Right cardiac atrium (tissue), 5 donors: ENCODE measurements around the gene SDK1. TPM values are rescaled to one million over a fixed set of nuclear protein-coding genes. Genes with fewer than 3 reads are reported as not detected.

Experiments used
- ATAC-seq, 2 donors: fragments of 200-7000 bp; cut with Tn5 transposase; one replicate each; pipeline versions ENCODE4 v1.8.0 to v1.9.1; 2020; ENCODE audit warnings: moderate library complexity in 2 of 2, mild to moderate bottlenecking in 1 of 2
- DNase-seq, 3 donors: peaks; one replicate each; pipeline ENCODE4 v3.0.0-alpha.2; 2020
- H3K27ac ChIP-seq: one replicate; pipeline ENCODE4 v1.5.1; 2013; ENCODE audit warnings: mild to moderate bottlenecking, low read length, control low read depth, moderate library complexity
- H3K27me3 ChIP-seq: one replicate; pipeline ENCODE4 v1.6.1; 2013; ENCODE audit not compliant: control insufficient read depth, insufficient read depth
- H3K4me1 ChIP-seq: one replicate; pipeline ENCODE4 v1.6.1; 2013; ENCODE audit warnings: low read length; ENCODE audit not compliant: control insufficient read depth, insufficient read depth
- H3K4me3 ChIP-seq: one replicate; pipeline ENCODE4 v1.5.1; 2013; ENCODE audit warnings: low read length, control low read depth
- H3K9me3 ChIP-seq: one replicate; pipeline ENCODE4 v1.6.1; 2013; ENCODE audit warnings: low read length; ENCODE audit not compliant: control insufficient read depth
- WGBS: extraction: QIAGEN DNeasy Blood & Tissue Kit; methylation state at CpG from one replicate; pipeline ENCODE4 v1.1.7; 2013; 5-methylcytosine and 5-hydroxymethylcytosine counted together
- intact Hi-C, 4 donors: fragments of 100-400 bp; cut with DNase I; formaldehyde crosslinking; loops; one replicate each; pipeline versions ENCODE4 v1.11.0 to v1.14.0; 2022 to 2023
- polyA plus RNA-seq: library from polyadenylated mRNA; stranded (reverse); fragments of 200-250 nt; gene quantifications from one replicate; pipeline ENCODE4 v1.2.3, GENCODE V29; 2013
- total RNA-seq, 4 donors: library from RNA; stranded (reverse); fragmentation: NEBNext Ultra II Directional; extraction: Animal tissue kit (Norgen Biotek cat#: 25700); gene quantifications; one replicate each; pipeline ENCODE4 v1.2.1, GENCODE V29; 2021
- donor health status: healthy with polysubstance abuse.
- donor health status: DM: no; HTN: yes; CAD: no.
- donor health status: DM: no; HTN: no; CAD: no.
- donor health status: DM: no; HTN: yes; CAD: no; lungs with severe emphysema.
- donor health status: DM: yes; HTN: yes; CAD: no.

SDK1 gene
- total and polyA plus RNA-seq, 5 donors: 0.97 to 3.2 (median 2.4) TPM

DNA sequence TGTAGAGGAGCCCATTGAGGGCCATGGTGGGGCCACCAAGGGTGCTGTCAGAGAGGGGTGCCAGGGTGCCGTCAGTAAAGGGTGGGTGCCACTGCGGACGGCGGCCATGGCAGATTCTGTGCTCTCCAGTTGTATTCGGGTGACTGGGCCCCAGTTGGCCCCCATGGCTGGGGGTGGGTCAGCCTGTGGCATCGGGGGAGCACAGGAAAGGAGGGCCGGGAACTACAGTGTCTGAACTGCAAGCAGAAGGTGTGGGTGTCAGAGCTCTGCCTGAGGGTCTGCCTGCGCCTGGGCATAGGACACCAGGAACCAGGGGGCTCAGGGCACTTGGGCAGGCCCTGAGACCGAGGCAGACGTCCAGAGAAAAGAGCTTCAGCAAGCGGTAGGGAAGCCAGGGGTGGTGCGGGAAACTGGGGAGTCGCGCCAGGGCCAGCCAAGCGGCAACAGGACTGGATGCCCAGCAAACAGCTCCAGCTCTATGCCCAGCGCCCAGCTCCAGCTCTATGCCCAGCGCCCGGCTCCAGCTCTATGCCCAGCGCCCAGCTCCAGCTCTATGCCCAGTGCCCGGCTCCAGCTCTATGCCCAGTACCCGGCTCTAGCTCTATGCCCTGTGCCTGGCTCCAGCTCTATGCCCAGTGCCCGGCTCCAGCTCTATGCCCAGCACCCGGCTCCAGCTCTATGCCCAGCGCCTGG, 878.8 kb downstream of the SDK1 start:
- no peak overlapping the region for H3K27ac ChIP-seq
- no peak overlapping the region for H3K4me3 ChIP-seq
- no peaks in the 10 kb centered on the region for H3K9me3 ChIP-seq
- H3K27me3 ChIP-seq: no peaks in the 10 kb centered on the region
- intact Hi-C loops: no loop called here
- H3K4me1 ChIP-seq: no peaks in the 10 kb centered on the region
- ATAC-seq (no peak), DNase-seq (peak in 1 of 3 donors; percentile 23)
- WGBS: 97% methylated on average over 24 of the region's 24 CpGs

- no peaks in the 10 kb centered on the region for H3K9me3 ChIP-seq
- intact Hi-C loops: no loop called here
- ATAC-seq: no peak
- no peak overlapping the region for H3K27ac ChIP-seq
- WGBS: 94% methylated on average over 7 of the region's 7 CpGs
- H3K4me1 ChIP-seq: no peaks in the 10 kb centered on the region
- no peak overlapping the region for H3K4me3 ChIP-seq
- DNase-seq: peak in 1 of 3 donors; percentile 18
- H3K27me3 ChIP-seq: no peaks in the 10 kb centered on the region
These were observed 880.4 kb downstream of the SDK1 start for GRCh38 chr7:4181446-4181845.

GRCh38 chr7:4182605-4183300, 881.7 kb downstream of the SDK1 start:
- ATAC-seq (no peak), DNase-seq (peak in 1 of 3 donors; percentile 10)
- intact Hi-C loops: no loop called here
- Histone ChIP-seq H3K4me3 (no peak overlapping the region), H3K27me3 (no peaks in the 10 kb centered on the region), H3K4me1 (no peaks in the 10 kb centered on the region), H3K9me3 (no peaks in the 10 kb centered on the region), H3K27ac (no peak overlapping the region)
- 91% methylated on average over 10 of the region's 10 CpGs for WGBS

- 88% methylated on average over 4 of the region's 4 CpGs for WGBS
- DNase-seq (peak in 1 of 3 donors; percentile 6), ATAC-seq (no peak)
- Histone ChIP-seq H3K4me3 (no peak overlapping the region), H3K27ac (no peak overlapping the region), H3K9me3 (no peaks in the 10 kb centered on the region), H3K27me3 (no peaks in the 10 kb centered on the region), H3K4me1 (no peaks in the 10 kb centered on the region)
- intact Hi-C loops: no loop called here
These were observed 883.6 kb downstream of the SDK1 start for GRCh38 chr7:4184653-4185052.

DNA sequence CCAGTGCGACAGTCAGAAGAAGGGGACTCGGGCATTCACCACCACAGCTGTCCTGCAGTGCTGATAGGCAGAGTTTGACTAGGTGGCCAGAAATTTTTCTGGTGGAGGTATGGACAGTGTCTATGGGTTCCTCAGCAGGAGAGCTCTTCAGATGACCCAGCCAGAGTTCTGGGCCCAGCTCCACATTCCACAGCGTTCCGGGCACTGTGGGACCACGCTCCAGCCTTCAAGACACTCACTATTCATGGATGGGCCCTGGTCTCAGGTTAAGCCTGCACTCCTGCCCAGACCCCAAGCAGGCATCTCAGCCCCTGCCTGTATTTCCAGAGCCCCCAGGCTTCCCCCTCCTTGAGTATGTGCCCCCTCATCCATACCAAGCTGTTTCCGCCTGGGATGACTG, 884.1 kb downstream of the SDK1 start:
- intact Hi-C loops: no loop called here
- DNase-seq: peak in 1 of 3 donors; percentile 18
- no peak overlapping the region for H3K4me3 ChIP-seq
- no peak for ATAC-seq
- H3K9me3 ChIP-seq: no peaks in the 10 kb centered on the region
- no peaks in the 10 kb centered on the region for H3K27me3 ChIP-seq
- 95% methylated on average over 6 of the region's 6 CpGs for WGBS
- no peaks in the 10 kb centered on the region for H3K4me1 ChIP-seq
- H3K27ac ChIP-seq: no peak overlapping the region

- no peaks in the 10 kb centered on the region for H3K9me3 ChIP-seq
- DNase-seq (peak in 1 of 3 donors; percentile 53), ATAC-seq (no peak)
- H3K27ac ChIP-seq: no peak overlapping the region
- no peaks in the 10 kb centered on the region for H3K27me3 ChIP-seq
- no peaks in the 10 kb centered on the region for H3K4me1 ChIP-seq
- H3K4me3 ChIP-seq: no peak overlapping the region
- WGBS: 67% methylated on average over 15 of the region's 15 CpGs
- intact Hi-C loops: no loop called here
These were observed 884.9 kb downstream of the SDK1 start for GRCh38 chr7:4185721-4186512.

DNA sequence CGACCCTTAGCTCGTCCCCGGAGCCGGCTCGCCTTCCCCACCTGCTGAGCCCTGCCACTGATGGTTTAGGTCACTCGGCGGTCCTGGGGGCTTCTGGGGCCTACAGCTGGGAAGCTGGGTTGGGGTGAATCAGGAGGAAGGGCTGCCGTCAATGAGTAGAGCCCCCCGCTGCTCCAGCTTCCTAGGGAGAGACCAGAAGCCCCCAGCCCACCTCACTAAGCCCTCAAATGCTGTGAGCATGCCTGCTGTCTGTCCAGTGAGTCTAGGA, 885.4 kb downstream of the SDK1 start:
- intact Hi-C loops: no loop called here
- Histone ChIP-seq H3K27me3 (no peaks in the 10 kb centered on the region), H3K9me3 (no peaks in the 10 kb centered on the region), H3K27ac (no peak overlapping the region), H3K4me3 (no peak overlapping the region), H3K4me1 (no peaks in the 10 kb centered on the region)
- ATAC-seq (no peak), DNase-seq (no peak)
- WGBS: 94% methylated on average over 9 of the region's 9 CpGs

- intact Hi-C loops: no loop called here
- Histone ChIP-seq H3K27ac (no peak overlapping the region), H3K27me3 (no peaks in the 10 kb centered on the region), H3K4me3 (no peak overlapping the region), H3K9me3 (no peaks in the 10 kb centered on the region), H3K4me1 (no peaks in the 10 kb centered on the region)
- WGBS: 71% methylated on average over 3 of the region's 3 CpGs
- no peak for ATAC-seq
- DNase-seq: no peak
These were observed 887.6 kb downstream of the SDK1 start for GRCh38 chr7:4188651-4189050.

DNA sequence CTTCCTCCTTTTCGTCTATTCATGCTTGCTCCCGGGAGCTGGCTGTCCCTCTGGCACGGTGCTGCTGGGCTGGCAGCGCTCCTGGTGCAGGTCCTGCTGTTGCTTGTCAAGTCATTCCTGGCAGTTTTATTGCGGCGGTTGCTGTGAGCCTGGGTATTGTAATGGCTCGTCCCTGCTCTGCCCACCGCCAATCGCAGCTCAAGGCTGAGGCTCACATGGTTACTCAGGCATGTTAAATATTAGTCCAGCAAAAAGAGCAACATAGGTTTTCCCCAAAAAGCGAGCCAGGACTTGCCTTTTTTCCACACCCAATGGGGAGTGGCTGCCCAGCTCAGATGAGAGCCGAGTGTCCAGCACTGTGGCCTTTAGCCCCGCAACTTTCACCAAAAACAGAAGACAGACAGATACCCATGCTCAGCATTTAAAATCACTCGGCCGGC, 888.1 kb downstream of the SDK1 start:
- no peaks in the 10 kb centered on the region for H3K4me1 ChIP-seq
- intact Hi-C loops: no loop called here
- ATAC-seq (peak; percentile 79 to 81), DNase-seq (peak; percentile 82 to 92 (median 90))
- no peak overlapping the region for H3K4me3 ChIP-seq
- H3K27ac ChIP-seq: no peak overlapping the region
- H3K9me3 ChIP-seq: no peaks in the 10 kb centered on the region
- WGBS: 39% methylated on average over 14 of the region's 14 CpGs
- H3K27me3 ChIP-seq: no peaks in the 10 kb centered on the region

DNA sequence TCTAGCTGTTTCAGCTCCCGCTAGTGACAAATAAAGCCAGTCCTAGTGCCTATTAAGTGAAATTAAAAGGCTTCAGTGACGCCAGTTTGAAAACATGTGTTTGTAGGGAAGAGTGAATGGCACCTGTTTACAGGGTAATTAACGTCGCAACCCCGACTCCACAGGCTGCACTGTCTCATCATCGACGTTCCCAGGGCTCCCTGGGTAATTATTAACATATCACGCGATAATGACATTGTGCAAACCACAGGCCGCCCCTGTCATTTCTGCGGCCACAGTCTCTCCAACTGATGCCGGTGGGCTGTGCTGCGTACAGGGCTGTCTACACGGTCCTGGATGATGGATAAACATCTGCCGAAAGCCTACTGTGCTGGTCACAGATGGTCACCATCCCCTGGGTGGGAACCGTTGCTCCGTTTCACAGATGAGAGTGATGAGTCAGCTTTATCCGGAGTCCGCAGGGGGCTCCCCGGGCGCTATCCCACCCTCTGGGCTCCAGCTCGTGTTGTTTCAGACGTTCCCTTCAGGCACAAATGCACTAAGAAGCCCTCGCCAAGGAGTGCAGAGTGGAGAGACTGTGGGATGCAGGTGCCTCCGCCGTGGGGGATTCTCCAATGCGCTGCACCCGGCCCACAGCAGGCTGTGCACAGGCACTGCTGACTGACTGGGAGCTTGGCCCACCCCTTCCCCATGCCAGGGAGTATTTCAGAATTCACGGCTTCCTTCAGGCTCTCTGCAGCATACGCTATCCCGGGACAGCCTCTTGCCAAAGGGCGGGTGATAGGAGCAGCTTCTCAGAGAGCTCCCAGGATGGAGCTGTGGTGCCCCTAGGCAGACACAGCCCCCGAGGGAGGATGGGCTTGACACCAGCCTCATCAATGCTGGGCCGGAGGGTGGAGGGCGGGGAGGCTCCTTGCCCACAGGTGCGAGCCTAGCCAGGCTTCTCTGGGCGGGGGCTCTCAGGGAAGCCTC, 889.2 kb downstream of the SDK1 start:
- DNase-seq: peak in 1 of 3 donors; percentile 30
- no peak for ATAC-seq
- Histone ChIP-seq H3K27me3 (no peaks in the 10 kb centered on the region), H3K27ac (no peak overlapping the region), H3K4me3 (no peak overlapping the region), H3K4me1 (no peaks in the 10 kb centered on the region), H3K9me3 (no peaks in the 10 kb centered on the region)
- intact Hi-C loops: no loop called here
- 84% methylated on average over 37 of the region's 37 CpGs for WGBS
